HG03571 (cell line): Measurements from ENCODE around the gene RFPL2.

Source experiments
- ATAC-seq: cut with Tn5 transposase; IDR thresholded peaks from one replicate; pipeline ENCODE4 v1.9.1; 2021; ENCODE audit not compliant: unreplicated experiment

The RFPL2 gene

GRCh38 chr22:32204856-32205722, at the start of gene RFPL2:
TSS of gene RFPL2 (minus strand) at chr22:32205073. CDS start at chr22:32202451, 2,622 bp downstream.
- ATAC-seq = no peak

DNA sequence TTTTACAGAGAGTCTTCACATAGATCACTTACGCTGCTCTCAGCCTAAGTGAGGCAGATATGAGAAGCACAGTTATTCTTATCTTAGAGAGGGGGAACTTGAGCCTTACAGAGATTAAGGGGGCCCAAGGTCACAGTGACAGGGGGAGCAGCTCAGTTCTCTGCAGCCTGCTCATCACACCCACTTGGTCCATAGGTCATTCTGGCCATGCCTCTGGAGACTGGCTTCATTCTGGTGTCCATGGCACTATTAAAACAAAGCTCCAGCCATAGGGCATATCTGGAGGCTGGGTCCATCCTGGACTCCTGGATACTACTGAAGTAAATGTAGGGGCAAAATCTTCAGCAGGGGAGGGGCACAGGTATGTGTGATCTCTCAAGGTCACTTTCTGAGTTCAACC, 44.4 kb upstream of the RFPL2 start:
- no peak for ATAC-seq

- ATAC-seq = no peak
Measured at GRCh38 chr22:32248276-32248675, 43.4 kb upstream of the RFPL2 start.

DNA sequence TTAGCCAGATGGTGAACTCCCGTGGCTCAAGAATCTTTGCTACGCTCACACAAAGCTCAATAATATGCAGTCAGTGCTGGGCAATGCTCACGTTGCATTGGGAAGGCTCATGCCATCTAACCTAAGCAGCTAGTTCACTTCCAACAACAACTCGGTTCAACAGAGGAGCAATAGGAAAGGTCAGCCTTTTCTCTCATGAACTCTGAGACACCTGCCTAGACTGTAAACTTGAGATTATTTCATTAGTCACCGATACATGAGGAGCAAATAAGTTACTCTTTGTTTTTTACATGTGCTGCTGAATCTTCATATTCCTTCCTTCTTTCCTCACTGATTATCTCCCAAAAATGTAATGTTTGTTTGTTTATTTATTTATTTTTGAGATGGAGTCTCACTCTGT, 41.3 kb upstream of the RFPL2 start:
- no peak for ATAC-seq

DNA sequence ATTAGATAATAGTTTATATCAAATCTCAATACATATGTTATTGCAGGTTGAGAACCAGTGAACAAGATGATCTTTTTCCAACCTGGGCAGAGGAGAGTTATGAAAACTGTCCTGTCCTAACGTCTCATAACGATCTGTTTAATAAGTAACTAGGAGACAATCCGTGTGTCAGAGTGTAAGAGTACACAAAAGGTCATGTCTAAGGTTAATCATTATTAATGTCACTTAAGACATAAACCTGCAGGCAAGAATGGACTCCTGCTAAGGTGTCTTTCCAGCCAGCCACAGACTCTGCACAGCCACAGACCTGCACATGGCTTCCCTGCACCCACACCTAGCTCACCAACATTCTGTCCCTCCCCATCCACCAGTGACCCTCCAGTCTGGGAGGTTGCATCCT, 40.2 kb upstream of the RFPL2 start:
- no peak for ATAC-seq

- ATAC-seq = no peak
Measured at GRCh38 chr22:32244547-32244946, 39.7 kb upstream of the RFPL2 start.

GRCh38 chr22:32240461-32240860, 35.6 kb upstream of the RFPL2 start:
- ATAC-seq = no peak

- no peak for ATAC-seq
Measured at GRCh38 chr22:32237906-32238305, 33.0 kb upstream of the RFPL2 start.

- no peak for ATAC-seq
Measured at GRCh38 chr22:32236970-32237369, 32.1 kb upstream of the RFPL2 start.

GRCh38 chr22:32233091-32233490, 28.2 kb upstream of the RFPL2 start:
- ATAC-seq = no peak

DNA sequence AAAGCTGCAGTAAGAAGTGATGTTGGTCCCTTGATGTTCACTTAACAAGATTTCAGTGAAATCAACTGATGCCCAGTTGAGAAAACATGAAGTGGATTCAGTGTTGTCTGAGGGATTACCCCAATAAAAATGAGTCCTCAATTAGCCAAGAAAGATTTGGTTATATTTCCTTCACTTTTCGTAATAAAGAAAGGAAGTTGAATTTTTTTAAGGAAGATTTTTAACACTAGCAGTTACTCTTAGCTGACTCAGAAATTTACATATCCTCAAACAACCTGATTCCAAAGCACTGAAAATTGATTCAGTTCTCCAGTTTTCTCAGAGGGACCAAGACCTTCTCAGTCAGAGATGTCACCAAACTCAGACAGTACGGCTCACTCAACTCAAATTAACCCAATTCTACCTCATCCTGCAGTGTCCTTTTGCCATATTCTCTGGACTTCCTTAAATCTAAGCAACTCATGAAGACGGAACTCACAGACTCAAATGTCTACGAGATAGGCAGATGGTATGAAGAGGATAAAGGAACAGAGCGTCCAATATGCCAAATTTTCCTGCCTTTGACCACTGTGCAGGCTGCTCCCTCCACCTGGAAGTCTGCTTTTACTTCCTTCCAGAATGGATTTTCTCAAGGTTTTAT, 27.4 kb upstream of the RFPL2 start:
- no peak for ATAC-seq

DNA sequence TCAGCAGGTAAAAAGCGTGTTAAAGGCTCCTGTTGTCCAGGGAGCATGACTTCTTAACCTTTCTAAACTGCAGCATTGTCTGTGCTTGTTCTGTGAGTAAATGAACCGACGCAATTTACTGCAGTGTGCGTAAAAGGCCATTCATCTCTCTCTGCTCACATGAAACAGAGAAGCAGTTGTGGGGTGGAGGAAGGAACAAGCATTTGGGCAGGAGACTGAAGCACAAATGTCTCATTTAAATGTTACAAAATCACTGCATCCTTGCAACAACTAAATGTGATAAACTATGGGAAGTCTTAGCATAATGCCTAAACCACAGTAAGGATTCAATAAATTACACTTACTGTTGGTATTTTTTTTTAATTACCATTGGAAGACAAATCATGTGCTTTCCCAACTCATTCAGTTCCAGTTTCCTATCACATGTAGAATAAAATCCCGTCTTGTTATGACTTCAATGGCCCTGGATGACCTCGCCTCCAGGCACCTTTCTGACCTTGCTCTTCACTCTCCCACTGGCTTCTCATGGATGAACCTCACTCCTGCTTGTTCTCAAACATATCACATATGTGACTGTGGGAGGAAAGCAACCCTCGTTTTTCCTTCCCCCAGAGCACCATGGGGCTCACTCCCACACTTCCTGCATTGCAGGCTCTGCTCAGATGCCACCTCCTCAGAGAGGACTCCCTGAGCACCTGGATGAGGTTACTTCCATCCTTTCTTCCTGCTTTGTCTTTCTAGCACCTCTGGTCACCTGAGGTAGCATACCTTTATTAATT, 21.6 kb upstream of the RFPL2 start:
- ATAC-seq = no peak

DNA sequence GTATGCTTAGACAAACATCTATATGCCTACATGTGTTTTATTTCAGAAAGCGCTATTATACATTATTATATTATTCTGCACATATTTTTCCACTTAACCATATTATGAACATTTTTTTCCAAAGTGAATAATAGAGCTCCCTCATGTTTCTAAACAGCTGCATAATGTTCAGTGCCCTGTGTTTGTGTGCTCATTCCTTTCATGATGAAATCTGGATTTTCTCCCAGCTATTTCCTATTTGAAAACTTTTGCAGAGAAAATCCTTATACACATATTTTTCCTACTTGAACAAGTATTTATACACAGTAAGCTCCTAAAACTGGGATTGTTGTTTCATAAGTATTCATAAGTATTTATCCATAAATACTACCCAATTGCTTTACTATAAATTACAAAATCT, 18.1 kb upstream of the RFPL2 start:
- no peak for ATAC-seq

DNA sequence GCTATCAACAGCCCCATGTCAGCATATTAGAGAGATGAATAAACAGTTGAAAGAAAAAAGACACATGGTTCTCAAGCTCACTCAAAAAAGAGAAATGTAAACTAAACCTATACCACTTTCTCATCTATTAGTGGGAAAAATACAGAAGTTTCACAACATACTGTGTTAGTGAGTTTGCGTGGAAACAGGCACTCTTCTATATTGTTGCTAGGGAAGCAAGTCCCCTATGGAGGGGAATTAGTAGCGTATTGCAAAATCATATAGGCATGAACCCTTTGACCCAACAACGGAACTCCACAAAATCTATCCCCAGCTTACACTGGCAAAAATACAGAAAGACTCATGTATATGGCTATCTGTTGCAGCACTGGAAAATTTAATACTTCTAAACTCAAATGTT, 14.2 kb upstream of the RFPL2 start:
- no peak for ATAC-seq

DNA sequence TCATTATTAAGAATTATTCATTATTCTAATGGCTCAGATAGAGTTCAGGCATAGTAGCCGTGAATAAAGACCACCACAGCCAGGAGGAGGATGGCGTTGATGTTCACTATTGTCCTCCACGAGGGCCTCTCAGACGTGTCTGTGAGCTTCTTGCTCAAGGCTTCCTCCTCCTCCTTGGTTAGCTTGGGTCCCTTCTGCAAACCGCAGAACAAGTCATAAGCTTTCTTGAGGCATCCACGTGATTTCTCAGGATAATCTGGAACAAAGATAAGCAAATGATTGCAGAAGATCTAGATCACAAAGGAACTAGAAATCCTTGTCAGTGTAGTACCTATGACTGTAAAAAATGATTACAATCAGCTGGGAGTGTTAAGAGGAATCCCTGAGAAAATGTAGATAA, 13.6 kb upstream of the RFPL2 start:
- ATAC-seq = no peak

GRCh38 chr22:32217465-32217864, 12.6 kb upstream of the RFPL2 start:
- ATAC-seq = no peak

- ATAC-seq = no peak
Measured at GRCh38 chr22:32216911-32217310, 12.0 kb upstream of the RFPL2 start.

DNA sequence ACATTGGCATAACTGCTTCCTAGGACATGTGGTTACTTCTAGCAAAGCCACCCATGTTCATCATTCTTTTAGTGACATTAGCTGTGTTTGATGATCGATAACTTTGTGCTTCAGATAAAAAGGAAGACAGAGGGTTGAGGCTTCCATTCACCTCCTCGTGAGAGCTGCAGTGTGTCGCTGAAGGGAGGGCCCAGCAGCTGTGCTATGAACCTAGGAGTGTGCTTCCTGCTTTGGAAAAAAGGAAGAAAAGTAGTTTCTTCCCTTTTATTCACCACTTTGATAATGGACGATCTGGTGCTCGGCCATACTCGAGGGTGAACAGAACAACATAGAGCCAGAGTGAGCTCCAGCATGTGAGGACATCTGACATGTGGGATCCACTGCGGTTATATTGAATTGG, 6.1 kb upstream of the RFPL2 start:
- no peak for ATAC-seq

- ATAC-seq = no peak
Measured at GRCh38 chr22:32208681-32209080, 3.8 kb upstream of the RFPL2 start.

DNA sequence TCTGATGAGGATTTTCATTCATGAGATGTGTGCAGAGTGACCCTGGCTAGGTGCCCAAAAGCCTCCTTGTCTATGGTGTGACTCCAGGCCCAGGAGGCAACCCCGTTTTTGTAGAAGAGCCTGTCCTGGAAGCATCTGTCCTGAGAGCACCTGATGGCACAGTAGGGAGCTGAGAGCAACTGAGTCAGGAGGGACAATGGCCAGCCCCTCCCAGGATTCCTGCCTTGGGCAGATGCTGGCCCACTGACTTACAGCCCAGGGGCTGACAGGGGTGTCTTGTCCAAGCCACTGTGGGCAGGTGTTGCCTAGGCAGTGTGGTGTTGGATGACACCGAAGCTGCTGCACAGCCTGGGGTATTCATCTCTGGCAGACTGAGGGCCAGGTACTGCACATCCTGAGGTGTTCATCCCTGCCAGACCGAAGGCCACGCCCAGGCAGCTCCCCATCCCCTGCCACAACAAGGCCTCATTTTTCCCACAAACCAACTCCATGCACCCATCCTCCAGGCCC, 3.2 kb upstream of the RFPL2 start:
- no peak for ATAC-seq
